Anterior cingulate cortex (tissue), 58 donors: ENCODE measurements around the gene RAB40C.

Experiments
- DNase-seq, 58 donors: peaks; one replicate each; lab custom pipeline; 2025; lab: John Stamatoyannopoulos, UW

The RAB40C gene

GRCh38 chr16:638836-639235, 49.0 kb downstream of the RAB40C start:
- DNase-seq, result no peak

DNA sequence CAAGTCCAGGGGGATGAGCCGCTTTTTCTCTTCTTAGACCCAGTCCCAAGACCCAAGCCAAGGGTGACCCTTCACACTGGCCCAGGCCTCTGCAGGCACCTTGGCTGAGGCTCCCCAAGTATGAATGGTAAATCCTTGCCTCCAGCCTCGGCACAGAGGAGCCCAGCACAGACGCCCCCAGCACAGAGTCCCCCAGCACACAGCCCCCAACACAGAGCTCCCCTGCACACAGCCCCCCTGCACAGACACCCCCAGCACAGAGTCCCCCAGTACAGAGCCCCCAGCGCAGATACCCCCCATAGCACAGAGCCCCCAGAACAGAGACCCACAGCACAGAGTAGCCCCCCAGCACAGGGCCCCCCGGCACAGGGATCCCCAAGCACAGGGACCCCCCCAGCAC, 50.7 kb downstream of the RAB40C start:
- no peak for DNase-seq

GRCh38 chr16:641326-642188, 51.7 kb downstream of the RAB40C start, which contains the start of gene MCRIP2:
Gene MCRIP2 (plus strand): TSS chr16:641828. CDS start chr16:641992, 164 bp downstream.
- peak in 53 of 58 donors; percentile 33 to 84 (median 70) for DNase-seq

- DNase-seq, result peak in 26 of 58 donors; percentile 11 to 54 (median 33)
These were observed 52.6 kb downstream of the RAB40C start for GRCh38 chr16:642189-643049.

DNA sequence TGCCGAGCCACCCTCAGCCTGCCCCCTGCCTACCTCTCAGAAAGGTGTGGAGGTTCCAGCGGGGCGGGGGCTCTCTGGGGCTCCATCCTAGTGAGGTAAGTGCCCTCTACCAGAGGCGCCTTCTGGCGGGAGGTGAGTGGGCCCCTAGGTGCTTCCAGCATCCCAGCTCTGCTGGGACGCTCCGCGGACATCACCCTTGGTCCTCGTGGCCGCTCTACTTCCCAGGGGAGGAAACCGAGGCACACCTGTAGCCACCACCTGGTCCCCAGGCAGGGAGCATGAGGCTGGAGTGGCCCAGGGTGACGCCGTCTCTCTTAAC, 53.1 kb downstream of the RAB40C start:
- DNase-seq, result peak in 1 of 58 donors; percentile 33

DNA sequence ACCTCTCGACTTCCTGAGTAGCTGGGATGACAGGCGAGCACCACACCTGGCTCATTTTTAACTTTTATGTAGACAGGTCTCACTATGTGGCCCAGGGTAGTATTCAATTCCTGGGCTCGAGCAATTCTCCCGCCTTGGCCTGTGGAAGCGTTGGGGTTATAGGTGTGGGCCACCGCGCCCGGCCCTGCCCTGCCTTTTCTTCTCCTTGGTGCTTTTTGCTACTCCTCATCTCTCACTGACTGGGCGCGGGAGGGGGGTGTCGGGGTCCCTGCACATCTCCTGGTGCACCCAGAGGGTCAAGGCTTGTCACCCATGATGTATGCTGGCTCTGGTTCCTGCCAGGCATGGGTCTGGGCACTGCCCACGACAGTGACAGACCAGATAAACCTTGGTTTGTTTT, 54.7 kb downstream of the RAB40C start:
- DNase-seq, result no peak

DNA sequence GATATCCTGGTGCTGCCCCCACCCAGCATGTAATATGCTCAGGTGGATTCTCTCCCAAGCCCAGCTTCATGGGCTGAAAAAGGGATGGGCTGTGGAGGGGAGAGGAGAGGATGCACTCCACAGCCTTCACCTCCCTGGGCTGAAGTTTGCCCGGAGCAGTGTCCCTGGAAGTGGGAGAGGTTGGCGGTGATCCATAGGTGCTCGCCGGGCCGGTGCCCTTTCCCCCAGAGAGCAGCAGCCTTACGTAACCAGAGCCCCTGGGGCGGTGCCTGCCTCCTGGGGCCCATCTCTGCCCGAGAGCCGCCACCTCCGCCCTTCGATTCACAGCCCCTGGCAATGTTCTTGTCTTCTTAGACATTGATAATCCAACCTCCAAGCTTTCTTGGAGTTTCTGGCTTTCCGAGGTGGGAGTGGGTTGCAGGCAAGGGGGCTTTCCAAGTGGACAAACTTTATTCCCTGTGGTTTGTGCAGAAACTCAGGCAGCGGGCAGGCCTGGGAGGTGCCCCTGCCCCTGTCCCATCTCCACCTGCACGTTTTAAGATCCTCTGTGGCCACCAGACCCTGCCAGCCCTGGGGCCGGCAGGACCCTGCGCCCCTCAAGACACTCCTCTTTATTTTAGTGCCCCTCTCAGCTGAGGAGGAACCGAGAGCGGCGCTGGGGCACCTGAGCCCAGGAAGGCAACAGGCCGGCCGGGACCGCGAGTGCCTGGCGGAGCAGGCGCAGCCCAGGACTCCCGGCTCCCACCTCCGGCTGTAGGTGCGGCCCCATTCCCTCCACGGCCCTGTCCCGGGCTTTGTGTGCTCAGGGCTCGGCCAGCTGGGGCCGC, 56.2 kb downstream of the RAB40C start:
- no peak for DNase-seq

- DNase-seq, result no peak
These were observed 56.9 kb downstream of the RAB40C start for GRCh38 chr16:646679-647172.

DNA sequence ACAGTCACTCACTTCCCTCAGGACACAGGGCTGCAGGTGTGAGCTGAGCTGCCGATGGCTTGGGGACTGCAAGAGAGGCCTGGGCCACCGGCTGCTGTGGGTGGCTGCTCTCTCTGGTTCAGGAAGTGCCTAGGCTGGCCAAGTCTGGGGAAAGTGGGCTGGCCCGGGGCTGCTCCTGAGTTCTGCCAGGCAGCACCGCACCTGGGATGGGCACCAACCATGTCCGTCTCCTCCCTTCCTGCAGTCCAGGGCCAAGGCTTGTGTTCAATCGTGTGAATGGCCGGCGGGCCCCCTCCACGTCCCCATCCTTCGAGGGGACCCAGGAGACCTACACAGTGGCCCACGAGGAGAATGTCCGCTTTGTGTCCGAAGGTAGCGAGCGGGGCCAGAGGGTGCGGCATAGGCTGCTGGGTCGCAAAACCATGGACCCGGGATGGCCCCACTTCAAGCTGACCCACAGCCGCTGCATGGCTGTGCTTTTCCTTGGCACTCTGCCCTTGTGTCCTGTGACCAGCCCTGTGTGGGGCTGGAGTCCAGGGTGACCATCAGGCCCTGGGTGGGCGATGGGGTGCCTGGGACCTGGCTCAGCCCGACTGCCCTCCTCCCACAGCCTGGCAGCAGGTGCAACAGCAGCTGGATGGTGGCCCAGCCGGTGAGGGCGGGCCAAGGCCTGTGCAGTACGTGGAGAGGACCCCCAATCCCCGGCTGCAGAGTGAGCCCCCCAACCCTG, 57.5 kb downstream of the RAB40C start:
- peak in 3 of 58 donors; percentile 15 to 32 (median 30) for DNase-seq

DNA sequence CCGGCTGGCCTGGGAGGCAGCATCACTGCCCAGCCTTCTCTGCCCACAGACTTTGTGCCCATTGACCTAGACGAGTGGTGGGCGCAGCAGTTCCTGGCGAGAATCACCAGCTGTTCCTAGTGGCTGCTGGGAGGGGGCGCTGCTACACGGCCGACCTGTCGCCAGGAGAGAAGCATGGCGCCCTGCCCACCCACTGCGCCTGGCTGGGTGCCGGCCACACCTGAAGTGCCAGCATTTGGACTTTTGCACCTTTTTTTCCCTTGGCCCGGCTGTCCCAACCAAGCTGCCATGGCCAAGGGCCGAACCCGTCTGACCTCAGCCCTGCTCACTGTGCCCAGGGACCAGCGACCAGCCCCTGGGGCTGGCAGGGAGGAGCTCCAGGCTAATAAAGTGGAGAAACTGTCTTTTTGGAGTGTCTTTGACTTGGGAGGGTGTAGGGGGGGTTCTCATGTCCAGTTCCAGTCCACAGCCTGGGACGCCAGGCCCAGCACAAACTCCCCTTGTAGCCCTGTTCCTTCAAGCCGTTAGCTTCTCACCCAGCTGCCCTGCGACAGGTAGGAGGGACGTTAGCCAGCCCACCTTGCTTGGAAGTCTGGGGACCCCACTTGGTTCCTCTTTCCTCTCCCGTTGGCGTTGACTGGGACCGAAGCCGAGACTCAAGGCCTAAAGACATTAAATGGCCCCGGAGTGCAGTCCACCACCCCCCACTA, 58.4 kb downstream of the RAB40C start:
- peak in 3 of 58 donors; percentile 21 to 27 (median 24) for DNase-seq

DNA sequence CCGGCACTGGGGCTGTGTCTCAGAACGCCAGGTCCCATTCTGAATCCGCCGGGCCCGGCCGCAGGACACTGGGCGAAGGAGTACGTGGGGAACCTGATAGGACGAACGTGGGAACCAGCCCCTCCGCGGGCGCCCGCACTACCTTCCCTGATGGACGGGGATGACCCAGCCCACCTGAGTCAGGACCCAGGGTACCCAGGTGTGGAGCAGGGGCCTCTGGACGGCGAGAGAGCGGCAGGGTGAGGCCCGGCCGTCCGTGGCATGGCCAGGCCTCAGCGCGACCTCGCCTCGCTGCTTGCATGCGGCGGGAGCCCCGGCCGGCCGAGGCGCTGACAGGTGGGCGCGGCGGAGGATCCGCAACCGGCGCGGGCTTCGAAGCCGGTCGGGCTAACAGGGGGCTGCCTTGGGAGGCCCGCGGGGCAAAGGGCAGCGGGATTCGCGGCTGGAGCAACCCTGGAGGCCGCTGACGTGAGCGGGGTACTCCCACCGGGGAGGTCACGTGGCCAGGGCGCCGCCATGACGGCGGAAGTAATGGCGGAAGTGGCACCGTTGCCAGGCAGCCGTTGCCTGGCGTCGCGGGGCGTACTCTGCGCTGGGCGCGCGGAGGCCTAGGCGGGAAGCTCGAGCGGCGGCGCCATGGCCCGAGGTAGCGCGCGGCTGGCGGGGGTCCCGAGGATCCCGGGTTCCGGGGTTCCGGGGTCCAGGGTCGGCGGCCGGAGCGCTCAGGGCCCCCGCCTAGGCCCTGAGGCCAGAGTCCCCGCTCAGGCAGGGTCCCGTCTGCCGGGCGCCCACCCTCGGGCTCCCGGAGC, 59.1 kb downstream of the RAB40C start, which contains the start of gene WDR90:
TSS of gene WDR90 (plus strand) at position 585 of the 809 bp plus-strand sequence. CDS start at position 637, 52 bp downstream.
- DNase-seq, result peak; percentile 50 to 97 (median 88)

- DNase-seq, result no peak
These were observed 59.8 kb downstream of the RAB40C start for GRCh38 chr16:649631-650030.

- DNase-seq, result no peak
These were observed 62.0 kb downstream of the RAB40C start for GRCh38 chr16:651844-652243.

DNA sequence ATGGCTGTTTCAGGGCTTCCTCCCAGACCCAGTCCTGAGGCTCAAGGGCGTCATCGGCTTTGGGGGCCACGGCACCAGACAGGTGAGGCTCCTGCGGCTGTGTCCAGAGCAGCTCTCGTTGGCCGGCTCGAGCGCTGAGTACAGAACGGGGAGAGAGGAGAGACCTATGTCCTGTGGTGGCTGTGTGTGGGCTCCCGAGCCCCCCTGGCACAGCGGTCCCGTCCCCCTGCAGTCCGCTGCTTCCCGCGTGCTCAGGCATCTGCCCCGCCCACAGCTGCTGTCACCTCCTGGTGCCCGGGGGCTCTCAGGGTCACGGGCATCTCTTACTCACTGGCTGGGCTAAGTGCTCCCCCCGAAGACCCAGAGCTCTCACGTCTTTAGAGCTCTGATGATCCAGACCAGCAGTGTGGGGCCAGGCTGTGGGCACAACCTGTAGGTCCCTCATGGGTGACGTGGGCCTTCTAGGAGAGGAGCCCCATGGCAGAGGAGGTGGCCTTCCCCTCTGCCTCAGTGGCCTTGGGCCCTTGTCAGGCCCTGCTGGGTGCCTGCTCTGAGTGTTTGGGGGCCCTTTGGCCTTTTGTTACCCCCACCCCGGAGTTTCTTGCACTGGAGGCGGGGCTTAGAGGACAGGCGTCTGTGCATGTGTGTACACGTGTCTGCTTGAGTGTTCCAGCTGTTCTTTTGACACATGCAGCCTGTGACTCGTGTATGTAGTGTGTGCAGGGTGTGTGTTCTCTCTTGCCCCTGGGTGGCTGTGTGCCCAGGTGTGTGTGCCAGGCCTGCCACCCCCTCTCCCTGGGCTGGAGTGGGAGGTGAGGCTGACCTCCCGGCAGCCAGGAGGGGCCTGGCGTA, 62.8 kb downstream of the RAB40C start:
- DNase-seq, result no peak

GRCh38 chr16:654034-654433, 64.2 kb downstream of the RAB40C start:
- no peak for DNase-seq

DNA sequence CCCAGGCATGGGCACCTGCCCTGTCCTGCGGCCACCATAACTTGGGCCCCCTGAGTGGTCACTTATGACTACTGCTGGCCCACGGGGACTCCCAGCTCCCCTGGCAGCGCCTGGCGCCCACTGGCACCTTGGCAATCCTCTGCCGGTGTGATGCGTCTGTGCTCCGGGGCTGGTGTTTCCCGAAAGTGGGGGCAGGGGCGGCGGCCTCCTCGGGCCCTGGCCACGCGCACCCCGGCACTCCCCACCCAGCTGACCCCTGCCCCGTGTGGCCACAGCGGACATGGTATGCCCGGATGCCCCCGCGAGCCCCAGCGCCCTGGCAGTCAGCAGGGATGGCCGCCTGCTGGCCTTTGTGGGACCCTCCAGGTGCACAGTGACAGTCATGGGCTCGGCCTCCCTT, 67.6 kb downstream of the RAB40C start:
- DNase-seq, result no peak
